Hematopoietic multipotent progenitor cell treated with erythropoietin and hydrocortisone succinate and interleukin-3 and kit ligand, for 15 days (in vitro differentiated cells): ENCODE data around the gene ATP5F1C.
"Not testable (repeated sequence)": the region's sequence is repeated elsewhere in the genome, so short reads cannot be mapped to it uniquely, and the experiment has no call there.

ENCODE experiments used
- DNase-seq: peaks from one replicate; pipeline ENCODE4 v3.0.0-alpha.2; 2015; ENCODE audit warnings: low spot score

ATP5F1C gene

DNA sequence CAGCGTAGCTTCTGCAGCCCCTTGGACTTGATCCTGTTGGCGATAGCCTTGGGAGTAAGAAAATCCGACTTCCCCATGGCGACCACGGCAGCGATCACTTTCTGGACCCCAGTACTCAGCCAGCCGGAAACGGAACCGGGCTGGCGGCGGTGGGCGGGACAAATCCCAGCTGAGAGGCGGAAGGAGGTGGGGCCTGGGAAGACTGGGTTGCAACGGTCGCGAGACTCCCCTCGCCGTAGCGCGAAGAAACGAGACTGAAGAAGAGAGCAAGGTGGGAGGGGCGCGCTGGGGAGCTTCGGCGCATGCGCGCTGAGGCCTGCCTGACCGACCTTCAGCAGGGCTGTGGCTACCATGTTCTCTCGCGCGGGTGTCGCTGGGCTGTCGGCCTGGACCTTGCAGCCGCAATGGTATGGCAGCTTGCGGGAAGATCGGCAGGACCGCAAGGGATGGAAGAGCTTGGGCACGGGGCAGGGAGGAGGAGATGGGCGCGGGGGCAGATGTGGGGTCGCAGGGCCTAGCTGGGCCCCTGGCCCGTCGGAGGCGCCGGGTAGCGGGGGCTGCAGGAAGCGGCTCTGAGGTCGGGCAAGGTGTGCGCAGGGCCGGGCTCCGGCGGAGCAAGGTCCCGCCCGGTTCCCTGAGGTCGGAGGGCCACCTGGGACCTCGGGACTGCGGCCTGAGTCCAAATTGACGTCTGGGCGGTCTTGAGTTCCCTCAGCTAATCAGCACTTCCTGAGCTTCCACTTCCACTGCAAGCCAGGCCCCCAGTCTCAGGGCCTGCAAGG, at the start of gene ATP5F1C, which contains the start of gene KIN:
TSS of gene ATP5F1C (plus strand) at position 321 of the 782 bp plus-strand sequence. CDS start at position 352, 31 bp downstream.
TSS of gene KIN (minus strand) at position 137 of the 782 bp plus-strand sequence. CDS start at position 77, 60 bp downstream.
- peak; percentile 98 for DNase-seq

- DNase-seq = no peak
These were observed 49.2 kb upstream of the ATP5F1C start for GRCh38 chr10:7738536-7739407.

- no peak for DNase-seq
These were observed 43.7 kb upstream of the ATP5F1C start for GRCh38 chr10:7744307-7744706.

- DNase-seq = not testable (repeated sequence)
These were observed 39.3 kb upstream of the ATP5F1C start for GRCh38 chr10:7748637-7749036.

GRCh38 chr10:7750222-7750621, 37.8 kb upstream of the ATP5F1C start:
- DNase-seq = no peak

DNA sequence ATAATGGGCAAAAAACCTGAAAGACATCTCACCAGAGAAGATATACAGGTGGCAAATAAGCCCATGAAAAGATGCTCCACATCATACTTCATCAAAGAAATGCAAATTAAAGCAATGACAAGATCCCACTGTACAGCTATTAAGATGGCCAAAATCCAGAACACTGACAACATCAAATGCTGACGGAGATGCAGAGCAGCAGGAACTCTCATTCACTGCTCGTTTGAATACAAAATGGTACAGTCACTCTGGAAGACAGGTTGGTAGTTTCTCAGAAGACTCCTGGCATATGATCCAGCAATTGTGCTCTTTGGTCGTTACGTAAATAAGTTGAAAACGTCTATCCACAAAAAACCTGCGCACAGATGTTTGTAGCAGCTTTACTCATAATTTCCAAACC, 35.7 kb upstream of the ATP5F1C start:
- no peak for DNase-seq

DNA sequence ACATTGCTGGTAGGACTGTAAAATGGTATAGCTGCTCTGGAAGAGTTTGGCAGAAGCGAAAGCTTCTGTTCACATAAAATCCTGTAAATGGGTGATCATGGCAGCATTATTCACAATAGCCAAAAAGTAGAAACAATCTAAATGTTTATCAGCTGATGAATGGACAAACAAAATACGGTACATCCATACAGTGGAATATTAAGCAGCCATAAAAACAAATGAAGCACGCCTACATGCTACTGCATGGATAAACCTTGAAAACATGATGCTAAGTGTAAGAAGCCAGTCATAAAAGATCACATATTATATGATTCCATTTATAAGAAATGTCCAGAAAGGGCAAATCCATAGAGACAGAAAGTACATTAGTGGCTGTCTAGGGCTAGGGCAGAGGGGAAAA, 32.9 kb upstream of the ATP5F1C start:
- no peak for DNase-seq

DNA sequence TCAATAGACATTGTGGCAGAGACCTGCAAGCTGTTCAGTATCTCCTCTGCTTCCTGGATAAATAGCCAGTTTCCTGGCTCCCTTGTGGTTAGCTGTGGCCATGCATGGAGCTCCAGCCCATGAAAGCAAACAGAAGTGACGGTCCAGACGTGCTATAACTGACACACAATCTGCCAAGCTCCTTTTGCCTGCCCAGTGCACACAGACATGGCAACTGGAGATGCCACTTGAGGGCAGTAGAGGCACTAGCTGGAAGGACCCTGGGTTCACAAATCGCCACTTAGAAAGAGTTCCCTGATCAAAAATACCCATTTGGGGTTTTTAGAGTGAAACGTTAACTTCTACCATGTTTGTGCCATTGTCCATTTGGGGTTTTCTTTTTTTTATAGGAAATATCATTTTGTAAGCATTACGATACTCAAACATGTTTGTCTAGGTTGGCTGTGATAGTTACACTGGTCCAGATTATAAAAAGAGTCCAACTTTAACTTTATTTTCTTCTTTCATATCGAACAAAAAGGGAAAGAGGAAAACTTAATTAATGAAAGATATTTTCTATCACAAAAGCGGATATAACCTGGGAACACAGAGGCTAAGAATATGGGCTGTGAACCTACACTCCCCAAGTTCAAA, 31.5 kb upstream of the ATP5F1C start:
- peak; percentile 43 for DNase-seq

DNA sequence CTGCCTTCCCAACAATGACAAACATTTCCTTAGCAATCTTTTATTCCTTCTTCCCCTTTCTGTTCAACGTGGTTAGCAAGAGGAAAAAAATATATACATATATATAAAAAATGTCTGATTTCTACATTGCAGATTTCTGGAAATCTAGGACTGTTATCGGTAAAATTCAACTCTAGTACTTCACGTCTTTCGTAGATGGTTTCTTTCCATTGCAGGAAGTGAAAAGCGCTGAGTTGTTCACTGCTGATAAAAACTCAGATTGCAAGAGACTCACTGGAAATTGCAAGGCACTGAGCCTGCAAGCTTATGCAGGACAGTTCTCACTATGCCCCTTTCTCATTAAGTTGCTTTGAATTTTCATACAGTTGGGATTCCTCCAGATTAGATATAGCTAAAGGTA, 24.0 kb upstream of the ATP5F1C start:
- DNase-seq = no peak

DNA sequence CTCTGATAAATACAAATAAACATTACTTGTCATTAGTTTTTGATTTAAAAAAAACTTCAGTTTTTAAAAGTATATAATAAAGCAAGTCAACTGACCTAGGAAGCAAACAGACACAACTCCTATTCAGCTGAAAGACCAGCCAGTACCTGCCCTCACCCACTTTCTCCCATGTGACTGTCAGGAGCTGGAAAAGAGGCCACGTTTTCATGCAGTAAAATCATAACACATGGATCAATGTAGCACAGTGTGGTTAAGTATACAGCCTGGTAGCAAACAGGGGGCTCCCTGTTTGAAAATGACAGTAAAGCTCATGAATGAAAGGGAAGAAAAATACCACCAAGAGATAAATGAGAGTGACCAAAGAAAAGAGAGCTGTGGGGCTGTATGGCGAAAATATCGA, 21.7 kb upstream of the ATP5F1C start:
- no peak for DNase-seq

- DNase-seq = no peak
These were observed 20.8 kb upstream of the ATP5F1C start for GRCh38 chr10:7767209-7767608.

- DNase-seq = no peak
These were observed 19.6 kb upstream of the ATP5F1C start for GRCh38 chr10:7768417-7768816.

DNA sequence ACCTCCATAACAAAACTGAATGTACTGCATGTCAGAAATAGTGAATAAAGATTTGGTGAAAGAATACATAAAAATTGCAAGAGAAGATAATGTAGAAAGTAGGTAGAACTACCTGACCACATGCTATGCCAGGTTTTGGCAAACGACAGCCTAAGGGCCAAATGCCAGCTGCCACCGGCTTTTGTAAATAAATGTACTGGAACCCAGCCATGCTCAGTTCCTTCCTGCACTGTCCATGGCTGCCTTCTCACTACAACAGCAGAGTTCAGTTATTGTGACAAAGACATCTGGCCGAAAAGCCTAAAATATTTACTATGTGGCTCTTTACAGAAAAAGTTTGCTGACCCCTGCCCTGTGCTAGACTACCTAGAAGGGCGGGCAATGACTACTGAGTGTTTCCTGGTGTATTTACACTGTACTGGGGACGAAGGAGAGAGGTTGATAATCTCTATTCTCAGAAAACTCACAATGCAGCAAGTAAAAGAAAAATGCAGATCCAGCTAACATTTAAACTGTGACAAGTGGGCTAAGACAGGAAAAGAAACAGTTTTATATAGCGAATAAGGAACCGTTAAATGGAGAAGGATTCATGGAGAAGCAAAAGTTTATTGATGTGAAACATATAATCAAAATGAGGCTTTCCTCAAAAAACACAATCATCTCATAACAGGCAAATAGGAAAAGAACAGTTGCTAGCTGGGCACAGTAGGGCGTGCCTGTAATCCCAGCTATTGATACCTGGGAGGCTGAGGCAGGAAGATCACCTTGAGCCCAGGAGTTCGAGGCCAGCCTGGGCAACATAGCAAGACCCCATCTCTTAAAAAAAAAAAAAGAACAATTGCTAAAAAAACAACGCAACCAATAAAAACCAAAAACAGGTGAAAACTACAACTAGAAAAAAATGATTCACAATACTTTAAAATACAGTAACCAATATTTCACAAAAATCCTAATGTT, 13.9 kb upstream of the ATP5F1C start:
- no peak for DNase-seq

DNA sequence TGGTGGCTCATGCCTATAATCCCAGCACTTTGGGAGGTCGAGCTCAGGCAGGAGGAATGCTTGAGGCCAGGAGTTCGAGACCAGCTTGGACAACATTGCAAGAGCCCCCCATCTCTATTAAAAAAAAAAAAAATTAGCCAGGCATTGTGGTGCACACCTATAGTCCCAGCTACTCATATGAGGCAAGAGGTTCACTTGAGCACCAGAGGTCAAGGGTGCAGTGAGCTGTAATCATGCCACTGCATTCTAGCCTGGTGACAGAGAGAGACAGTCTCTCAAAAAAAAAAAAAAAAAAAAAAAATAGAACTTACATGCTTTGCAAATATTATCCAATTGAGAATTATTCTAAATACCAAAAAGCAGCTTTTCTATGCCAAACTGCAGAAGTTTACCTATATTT, 11.2 kb upstream of the ATP5F1C start:
- DNase-seq = no peak

GRCh38 chr10:7782194-7782593, 5.8 kb upstream of the ATP5F1C start:
- not testable (repeated sequence) for DNase-seq

DNA sequence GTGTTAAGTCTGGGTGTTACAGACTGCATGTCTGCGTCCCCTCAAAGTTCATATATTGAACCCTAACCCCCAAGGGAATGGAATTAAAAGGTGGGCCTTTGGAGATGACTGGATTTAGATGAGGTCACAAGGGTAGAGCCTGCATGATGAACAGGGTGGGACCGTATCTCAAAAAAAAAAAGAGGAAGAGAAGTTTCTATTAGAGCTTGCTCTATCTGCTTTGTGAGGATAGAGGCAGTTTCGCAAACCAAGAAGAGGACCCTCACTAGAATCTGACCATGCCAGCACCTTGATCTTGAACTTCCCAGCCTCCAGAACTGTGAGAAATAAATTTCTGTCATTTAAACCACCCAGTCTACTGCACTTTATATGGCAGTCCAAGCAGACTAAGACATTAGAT, 1.5 kb upstream of the ATP5F1C start:
- DNase-seq = no peak

DNA sequence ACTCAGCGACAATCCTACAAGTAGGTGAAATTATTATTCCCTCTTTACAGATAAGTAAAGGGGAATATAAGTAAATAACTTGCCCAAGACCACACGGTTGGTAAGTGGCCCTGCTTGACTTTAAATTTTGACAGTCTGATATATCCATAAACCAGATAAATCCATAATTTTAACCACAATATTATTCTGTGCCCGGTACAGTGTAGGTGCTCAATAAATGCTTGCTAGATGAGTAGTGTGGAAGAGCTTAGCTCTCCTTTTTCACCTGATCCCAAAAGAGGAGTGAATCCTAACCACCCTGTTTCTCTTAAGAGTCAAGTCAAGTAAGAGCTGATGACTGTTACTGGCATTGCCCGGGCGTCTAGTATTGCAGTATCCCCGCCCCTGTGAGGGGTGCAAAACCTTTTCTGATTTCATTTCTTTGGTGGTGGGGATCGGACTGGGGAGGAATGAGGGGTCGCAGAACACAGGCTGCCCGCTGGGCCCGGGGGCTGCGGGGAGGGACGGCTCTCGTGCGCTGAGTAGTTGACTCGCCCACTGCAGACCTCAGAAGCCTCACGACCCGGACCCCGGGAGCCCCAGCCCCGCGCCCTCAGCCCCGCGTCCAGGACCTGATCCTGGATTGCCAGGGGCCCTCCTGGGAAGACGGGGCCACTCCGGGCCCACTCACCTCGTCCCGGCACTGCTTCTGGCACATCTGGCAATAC, 674 bp upstream of the ATP5F1C start:
- peak; percentile 28 for DNase-seq

DNA sequence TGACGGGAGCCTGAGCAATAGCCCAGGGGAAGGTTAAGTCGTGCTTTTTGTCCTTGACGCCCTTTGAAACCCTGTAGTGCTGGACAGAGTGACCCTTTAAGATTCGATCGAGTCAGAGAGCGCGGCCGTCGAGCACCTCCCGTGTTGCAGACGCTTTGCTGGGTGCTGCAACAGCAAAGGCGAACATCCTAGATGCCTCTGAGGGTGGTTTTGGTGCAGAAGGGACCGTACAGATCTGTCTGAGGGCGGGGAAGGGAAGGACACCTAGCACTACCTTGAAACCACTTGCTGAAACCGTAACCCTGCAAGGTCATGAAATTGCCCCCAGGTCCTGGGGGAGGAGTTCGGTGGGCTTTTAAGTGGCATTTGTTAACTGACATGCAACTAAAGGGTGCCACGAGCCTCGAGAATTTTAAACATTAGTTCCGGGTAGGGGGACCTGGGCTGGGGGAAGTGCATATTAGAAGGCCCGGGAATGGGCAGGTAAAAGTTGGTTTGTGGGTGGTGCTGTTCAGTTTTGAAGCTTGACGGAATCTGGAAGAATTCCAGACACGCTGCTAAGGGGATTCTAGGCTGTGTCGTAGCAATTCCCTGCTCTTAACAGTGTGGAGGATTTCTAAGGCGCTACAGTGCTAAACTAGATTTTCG, 786 bp downstream of the ATP5F1C start:
- DNase-seq = peak; percentile 10

- peak; percentile 62 for DNase-seq
These were observed 1.4 kb downstream of the ATP5F1C start for GRCh38 chr10:7789390-7789789.

DNA sequence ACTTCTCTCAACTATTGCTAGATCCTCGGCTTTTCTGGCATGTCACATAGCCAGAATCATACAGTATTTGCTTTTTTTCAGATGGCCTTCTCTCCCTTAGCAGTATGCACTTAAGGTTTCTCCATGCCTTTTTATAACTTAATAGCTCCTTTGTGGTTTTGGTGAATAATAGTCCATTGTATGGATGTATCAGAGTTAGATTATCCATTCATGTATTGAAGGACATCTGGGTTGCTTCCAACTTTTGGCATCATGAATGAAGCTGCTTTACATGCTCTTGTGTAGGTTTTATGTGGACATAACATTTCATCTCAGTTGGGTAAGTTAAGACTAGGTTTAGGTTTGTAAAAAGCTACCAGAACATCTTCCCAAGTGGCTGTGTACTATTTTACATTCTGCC, 4.6 kb downstream of the ATP5F1C start:
- no peak for DNase-seq
